HEK293 (cell line): ENCODE measurements around the gene GJA9.

Experiments
- ATF2 ChIP-seq: fragments of 450-650 bp; formaldehyde crosslinking; IDR thresholded peaks from 2 replicates; pipeline ENCODE4 v1.5.1; 2016; ENCODE audit warnings: missing biosample characterization, missing genetic modification characterization, low read depth
- CTCF ChIP-seq: fragments of 450-650 bp; formaldehyde crosslinking; IDR thresholded peaks from 2 replicates; pipeline ENCODE4 v1.5.1; 2016; ENCODE audit warnings: missing biosample characterization, missing genetic modification characterization
- ZNF169 ChIP-seq: fragments of 450-650 bp; formaldehyde crosslinking; IDR thresholded peaks from 2 replicates; pipeline ENCODE4 v1.5.1; 2016; ENCODE audit warnings: missing biosample characterization, missing genetic modification characterization
- ZNF585B ChIP-seq: fragments of 450-650 bp; formaldehyde crosslinking; IDR thresholded peaks from 2 replicates; pipeline ENCODE4 v1.5.1; 2016; ENCODE audit warnings: missing biosample characterization, missing genetic modification characterization

- TF ChIP-seq CTCF (tag by site-specific recombination): no peak
- no peak for TF ChIP-seq ATF2 (tag by site-specific recombination)
- no peak for TF ChIP-seq ZNF585B (tag by site-specific recombination)
- TF ChIP-seq ZNF169 (tag by site-specific recombination): no peak
Observed at GRCh38 chr1:38875811-38876210, 5.6 kb downstream of the GJA9 start.
